ENCODE data around the gene SLC25A34.

DNA sequence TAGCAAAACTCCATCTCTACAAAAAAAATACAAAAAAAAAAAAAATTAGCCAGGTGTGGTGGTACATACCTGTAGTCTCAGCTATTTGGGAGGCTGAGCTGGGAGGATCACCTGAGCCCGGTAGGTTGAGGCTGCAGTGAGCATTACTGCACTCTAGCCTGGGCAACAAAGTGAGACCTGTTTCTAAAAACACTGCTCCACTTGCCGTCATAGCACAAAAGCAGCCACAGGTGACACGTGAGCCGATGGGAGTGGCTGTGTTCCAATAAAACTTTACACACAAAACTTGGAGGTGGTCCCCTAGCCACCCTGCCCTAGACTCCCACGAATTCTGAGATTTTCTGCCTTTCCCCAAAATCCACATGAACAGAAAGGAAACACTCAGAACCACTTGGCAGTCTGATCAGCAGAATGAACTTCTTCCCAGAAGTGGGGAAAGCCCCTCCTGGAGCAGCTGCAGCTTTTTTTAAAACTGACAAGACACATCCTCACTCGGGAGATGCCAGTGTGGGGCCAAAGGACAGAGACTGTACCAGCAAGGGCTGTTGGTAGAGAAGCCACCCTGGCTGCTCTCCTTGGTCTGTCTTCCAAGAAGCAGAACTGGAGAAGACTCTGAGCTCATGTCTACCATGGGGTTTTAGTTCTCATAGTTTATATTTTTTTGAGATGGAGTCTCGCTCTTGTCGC lies 28.7 kb upstream of the SLC25A34 start:
- TF ChIP-seq, protein P1, sequence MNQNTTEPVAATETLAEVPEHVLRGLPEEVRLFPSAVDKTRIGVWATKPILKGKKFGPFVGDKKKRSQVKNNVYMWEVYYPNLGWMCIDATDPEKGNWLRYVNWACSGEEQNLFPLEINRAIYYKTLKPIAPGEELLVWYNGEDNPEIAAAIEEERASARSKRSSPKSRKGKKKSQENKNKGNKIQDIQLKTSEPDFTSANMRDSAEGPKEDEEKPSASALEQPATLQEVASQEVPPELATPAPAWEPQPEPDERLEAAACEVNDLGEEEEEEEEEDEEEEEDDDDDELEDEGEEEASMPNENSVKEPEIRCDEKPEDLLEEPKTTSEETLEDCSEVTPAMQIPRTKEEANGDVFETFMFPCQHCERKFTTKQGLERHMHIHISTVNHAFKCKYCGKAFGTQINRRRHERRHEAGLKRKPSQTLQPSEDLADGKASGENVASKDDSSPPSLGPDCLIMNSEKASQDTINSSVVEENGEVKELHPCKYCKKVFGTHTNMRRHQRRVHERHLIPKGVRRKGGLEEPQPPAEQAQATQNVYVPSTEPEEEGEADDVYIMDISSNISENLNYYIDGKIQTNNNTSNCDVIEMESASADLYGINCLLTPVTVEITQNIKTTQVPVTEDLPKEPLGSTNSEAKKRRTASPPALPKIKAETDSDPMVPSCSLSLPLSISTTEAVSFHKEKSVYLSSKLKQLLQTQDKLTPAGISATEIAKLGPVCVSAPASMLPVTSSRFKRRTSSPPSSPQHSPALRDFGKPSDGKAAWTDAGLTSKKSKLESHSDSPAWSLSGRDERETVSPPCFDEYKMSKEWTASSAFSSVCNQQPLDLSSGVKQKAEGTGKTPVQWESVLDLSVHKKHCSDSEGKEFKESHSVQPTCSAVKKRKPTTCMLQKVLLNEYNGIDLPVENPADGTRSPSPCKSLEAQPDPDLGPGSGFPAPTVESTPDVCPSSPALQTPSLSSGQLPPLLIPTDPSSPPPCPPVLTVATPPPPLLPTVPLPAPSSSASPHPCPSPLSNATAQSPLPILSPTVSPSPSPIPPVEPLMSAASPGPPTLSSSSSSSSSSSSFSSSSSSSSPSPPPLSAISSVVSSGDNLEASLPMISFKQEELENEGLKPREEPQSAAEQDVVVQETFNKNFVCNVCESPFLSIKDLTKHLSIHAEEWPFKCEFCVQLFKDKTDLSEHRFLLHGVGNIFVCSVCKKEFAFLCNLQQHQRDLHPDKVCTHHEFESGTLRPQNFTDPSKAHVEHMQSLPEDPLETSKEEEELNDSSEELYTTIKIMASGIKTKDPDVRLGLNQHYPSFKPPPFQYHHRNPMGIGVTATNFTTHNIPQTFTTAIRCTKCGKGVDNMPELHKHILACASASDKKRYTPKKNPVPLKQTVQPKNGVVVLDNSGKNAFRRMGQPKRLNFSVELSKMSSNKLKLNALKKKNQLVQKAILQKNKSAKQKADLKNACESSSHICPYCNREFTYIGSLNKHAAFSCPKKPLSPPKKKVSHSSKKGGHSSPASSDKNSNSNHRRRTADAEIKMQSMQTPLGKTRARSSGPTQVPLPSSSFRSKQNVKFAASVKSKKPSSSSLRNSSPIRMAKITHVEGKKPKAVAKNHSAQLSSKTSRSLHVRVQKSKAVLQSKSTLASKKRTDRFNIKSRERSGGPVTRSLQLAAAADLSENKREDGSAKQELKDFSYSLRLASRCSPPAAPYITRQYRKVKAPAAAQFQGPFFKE (tag by site-specific recombination; IDR thresholded peaks at IDR 0.05; ENCODE audit: borderline replicate concordance), result no peak
- TF ChIP-seq ZBTB1 (tag by site-specific recombination; IDR thresholded peaks at IDR 0.05) (no peak), CTCF (tag by site-specific recombination; IDR thresholded peaks at IDR 0.05) (no peak), ZNF211 (tag by site-specific recombination; IDR thresholded peaks at IDR 0.05; ENCODE audit: low read depth) (no peak), ZFP41 (tag by site-specific recombination; IDR thresholded peaks at IDR 0.05; ENCODE audit: borderline replicate concordance) (no peak), GLI2 (tag by site-specific recombination; IDR thresholded peaks at IDR 0.05; ENCODE audit: borderline replicate concordance, low read depth) (no peak), YY1 (tag by site-specific recombination; IDR thresholded peaks at IDR 0.05) (no peak), SALL2 (tag by site-specific recombination; IDR thresholded peaks at IDR 0.05; ENCODE audit: borderline replicate concordance) (no peak)

Data from HEK293 (cell line).